ENCODE data around the gene RGP1.

DNA sequence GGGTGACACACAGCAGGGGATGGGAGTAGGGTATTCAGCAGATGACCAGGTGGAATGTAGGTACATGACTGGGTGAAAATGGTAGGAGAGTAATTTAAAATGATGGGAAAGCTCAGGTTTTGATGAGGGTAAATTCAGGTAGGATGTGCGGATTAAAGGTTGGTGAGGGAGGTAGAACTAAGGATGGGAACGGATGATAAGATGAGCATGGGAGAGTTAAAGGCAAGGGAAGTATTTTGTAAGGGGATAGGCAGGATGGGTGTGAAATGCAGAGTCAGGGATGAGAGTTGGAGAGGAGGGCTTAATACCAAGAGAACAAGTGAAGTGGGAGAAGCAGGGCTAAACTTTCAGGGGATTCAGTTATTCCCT is 18.6 kb upstream of the RGP1 start:
- TF ChIP-seq, protein P1, sequence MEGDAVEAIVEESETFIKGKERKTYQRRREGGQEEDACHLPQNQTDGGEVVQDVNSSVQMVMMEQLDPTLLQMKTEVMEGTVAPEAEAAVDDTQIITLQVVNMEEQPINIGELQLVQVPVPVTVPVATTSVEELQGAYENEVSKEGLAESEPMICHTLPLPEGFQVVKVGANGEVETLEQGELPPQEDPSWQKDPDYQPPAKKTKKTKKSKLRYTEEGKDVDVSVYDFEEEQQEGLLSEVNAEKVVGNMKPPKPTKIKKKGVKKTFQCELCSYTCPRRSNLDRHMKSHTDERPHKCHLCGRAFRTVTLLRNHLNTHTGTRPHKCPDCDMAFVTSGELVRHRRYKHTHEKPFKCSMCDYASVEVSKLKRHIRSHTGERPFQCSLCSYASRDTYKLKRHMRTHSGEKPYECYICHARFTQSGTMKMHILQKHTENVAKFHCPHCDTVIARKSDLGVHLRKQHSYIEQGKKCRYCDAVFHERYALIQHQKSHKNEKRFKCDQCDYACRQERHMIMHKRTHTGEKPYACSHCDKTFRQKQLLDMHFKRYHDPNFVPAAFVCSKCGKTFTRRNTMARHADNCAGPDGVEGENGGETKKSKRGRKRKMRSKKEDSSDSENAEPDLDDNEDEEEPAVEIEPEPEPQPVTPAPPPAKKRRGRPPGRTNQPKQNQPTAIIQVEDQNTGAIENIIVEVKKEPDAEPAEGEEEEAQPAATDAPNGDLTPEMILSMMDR (conservative IDR thresholded peaks at IDR 0.05; ENCODE audit: low read length) = no peak
- no peak for TF ChIP-seq EZH2phosphoT487 (IDR thresholded peaks at IDR 0.05; ENCODE audit: borderline replicate concordance, low read depth, low read length)
